HG03442 (cell line): ENCODE results near the gene FBXW10B.
"Not testable (repeated sequence)": the region's sequence is repeated elsewhere in the genome, so short reads cannot be mapped to it uniquely, and the experiment has no call there.

Experiments
- ATAC-seq: cut with Tn5 transposase; IDR thresholded peaks from one replicate; pipeline ENCODE4 v1.9.1; 2021; ENCODE audit warnings: mild to moderate bottlenecking, moderate library complexity; ENCODE audit not compliant: unreplicated experiment

FBXW10B gene

DNA sequence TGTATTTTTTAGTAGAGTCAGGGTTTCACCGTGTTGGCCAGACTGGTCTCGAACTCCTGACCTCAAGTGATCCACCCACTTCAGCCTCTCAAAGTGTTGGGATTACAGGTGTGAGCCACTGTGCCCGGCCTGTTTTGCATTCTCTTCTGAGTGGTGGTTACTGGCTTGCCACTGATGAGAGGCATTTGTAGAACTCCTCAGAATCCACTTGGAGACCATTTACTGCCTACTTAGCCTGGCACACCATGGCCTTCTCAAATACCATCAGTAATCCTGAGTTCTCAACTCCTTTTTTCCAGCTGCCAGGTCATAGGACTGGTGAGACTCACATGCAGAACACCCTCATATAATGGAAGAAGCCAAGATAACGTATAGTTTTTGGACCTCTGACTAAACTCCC is 22.5 kb upstream of the FBXW10B start:
- not testable (repeated sequence) for ATAC-seq

GRCh38 chr17:15630930-15631453 is 11.5 kb upstream of the FBXW10B start:
- not testable (repeated sequence) for ATAC-seq

DNA sequence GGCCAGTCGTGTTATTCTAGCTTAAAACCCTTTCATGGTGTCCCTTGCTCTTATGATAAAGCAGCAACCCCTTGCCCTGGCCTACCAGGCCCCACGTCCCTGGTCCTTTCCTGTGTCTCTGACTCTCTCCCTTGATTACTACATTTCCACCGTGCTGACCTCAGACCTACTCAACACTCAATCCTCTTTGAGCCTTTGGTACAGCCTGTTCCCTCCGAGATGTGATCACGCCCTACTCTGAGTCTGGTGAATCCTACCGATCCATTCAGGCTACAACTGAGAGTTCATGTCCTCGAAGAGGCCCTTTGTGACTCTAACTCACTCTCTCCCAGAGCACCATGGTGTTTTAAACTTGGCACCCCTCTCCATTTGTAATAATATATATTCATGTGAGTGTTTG is 10.5 kb upstream of the FBXW10B start:
- not testable (repeated sequence) for ATAC-seq

GRCh38 chr17:15623661-15624209 is 4.2 kb upstream of the FBXW10B start:
- not testable (repeated sequence) for ATAC-seq

- ATAC-seq: not testable (repeated sequence)
Measured at GRCh38 chr17:15623255-15623654, 3.8 kb upstream of the FBXW10B start.

- ATAC-seq: not testable (repeated sequence)
Measured at GRCh38 chr17:15622124-15622523, 2.6 kb upstream of the FBXW10B start.

DNA sequence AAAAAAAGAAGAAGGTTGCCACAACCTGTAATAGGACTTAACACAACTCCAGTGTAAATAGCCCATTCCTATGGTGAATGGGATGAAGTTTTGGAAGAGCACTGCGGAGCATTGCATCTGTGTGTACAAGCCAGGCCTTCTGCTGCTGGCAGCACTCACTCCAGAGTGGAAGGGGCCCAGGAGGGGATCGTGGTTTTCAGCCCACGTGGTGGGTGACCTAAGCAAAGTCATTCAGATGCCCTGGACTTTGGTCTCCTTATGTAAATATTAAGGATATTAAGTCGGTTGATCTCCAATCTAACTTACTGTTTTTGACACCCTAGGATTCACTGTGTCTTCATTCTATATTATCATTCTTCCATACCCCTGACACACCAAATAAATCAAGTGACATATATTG is 2.7 kb downstream of the FBXW10B start:
- not testable (repeated sequence) for ATAC-seq

- ATAC-seq: not testable (repeated sequence)
Measured at GRCh38 chr17:15615850-15616249, 3.7 kb downstream of the FBXW10B start.

GRCh38 chr17:15613111-15613510 is 6.4 kb downstream of the FBXW10B start:
- ATAC-seq: not testable (repeated sequence)

DNA sequence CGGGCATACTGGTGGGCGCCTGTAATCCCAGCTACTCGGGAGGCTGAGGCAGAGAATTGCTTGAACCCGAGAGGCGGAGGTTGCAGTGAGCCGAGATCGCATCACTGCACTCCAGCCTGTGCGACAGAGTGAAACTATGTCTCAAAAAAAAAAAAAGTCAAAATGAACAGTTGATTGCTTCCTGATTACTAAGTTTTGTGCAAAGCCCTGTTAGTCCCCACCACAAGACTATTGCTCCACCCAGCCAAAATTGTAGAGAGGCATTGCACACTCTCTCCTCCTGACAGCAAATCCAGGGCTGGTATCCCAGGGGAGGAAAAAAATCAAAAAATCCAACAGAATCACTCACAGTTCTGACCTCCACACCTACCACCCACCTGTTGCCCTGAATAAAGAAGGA is 26.5 kb downstream of the FBXW10B start:
- ATAC-seq: not testable (repeated sequence)

- not testable (repeated sequence) for ATAC-seq
Measured at GRCh38 chr17:15591986-15592385, 27.5 kb downstream of the FBXW10B start.

DNA sequence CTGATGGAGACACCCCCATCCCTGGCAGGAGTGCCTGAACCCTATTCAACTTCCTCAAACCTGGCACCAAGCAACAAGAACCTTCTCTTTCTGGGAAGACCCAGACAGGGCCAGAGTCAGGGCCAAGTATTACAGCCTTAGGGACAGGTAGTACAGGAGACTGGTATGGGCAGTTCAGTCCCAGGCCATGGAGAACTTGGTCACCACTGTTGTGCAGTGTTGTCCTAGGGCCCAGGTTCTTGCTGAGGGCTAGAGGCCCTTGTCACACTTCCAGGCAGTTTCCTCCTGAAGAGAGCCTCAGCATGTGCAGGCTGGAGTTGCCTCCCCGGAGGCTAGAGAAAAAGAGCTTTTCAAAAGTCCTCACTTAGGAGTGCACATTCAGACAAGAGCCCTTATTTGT is 28.7 kb downstream of the FBXW10B start:
- not testable (repeated sequence) for ATAC-seq

DNA sequence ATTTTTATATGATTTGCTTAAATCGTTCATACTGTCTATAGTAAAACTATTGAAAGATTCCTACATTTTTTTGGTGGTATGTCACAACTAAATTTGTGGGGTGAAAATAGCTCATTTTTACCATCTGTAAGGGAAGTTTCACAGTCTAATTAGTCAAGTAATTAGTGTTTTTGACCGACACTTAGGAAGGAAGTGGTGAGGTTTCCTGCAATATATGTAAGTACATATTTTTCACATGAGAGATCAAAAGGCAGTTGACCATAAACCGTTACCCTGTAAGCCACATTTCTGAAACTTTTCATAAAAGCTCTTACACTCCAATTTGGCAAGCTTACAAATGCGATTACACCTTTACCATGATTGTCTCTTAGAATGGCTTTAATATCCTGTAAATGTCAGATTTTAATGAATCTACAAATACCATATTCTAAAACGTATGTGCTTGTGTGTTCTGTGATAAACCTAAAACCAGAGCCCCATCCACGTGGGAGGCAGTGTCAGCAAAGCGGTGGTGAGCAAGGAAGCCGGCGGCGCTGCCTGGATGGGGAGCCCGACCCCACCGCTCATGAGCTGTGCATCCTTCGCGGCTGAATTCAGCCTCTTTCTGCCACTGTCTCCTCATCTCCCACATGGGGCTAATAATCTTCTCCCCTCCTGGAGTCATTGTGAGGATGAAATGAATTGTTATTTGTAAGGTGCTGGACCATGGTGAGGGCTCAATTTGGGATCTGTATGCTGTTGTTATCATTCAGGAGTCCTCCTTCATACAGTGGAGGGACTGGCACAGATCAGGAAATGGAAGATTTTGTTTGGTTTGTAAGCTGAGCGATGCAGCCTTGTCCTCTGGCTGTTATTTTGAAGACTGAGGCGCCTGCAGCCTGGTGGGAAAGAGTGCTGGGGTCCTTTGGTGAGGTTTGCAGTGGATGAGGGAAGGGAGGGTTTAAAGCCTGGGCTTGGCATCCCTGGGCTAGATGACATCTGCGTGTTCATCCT is 29.7 kb downstream of the FBXW10B start:
- ATAC-seq: peak; percentile 52

- ATAC-seq: not testable (repeated sequence)
Measured at GRCh38 chr17:15588017-15588416, 31.5 kb downstream of the FBXW10B start.

DNA sequence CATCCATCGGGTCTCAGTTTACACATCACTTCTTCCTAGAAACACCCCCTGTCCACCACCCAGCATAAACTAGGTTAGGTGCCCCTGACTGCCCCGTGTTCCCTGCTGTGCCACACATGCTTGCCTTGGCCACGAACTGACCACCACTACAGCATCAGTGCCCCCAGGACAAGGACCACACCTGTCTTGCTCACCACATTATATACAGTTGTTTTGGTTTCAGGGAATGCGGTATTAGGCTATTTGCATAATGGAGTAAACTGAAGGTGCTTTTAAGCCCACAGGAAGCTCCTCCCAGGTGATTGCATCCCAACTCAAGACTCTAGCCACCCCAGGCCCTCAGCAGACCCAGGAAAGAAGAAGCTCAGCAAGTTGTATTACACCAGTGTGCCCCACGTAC is 36.2 kb downstream of the FBXW10B start:
- not testable (repeated sequence) for ATAC-seq

GRCh38 chr17:15581462-15581861 is 38.0 kb downstream of the FBXW10B start:
- not testable (repeated sequence) for ATAC-seq

DNA sequence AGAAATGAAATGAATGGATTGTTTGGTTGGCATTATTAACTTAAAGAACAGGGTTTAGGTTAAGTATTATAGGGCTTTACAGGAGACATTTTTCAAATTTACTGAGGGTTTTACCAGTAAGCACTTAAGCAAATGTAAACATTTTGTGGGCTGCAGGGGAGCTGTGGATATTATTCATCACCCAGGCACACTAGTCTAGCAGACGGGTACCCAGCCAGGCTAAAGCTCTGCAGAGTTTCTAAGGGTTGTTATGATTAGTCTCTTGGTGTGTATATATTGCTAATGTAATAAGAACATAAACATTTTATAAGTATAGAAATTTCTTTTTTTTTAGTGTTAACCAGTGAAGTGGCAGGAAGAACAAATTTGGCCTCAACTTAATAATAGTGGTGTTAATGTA is 42.7 kb downstream of the FBXW10B start:
- ATAC-seq: not testable (repeated sequence)

- ATAC-seq: not testable (repeated sequence)
Measured at GRCh38 chr17:15574660-15575059, 44.8 kb downstream of the FBXW10B start.

GRCh38 chr17:15573870-15574269 is 45.6 kb downstream of the FBXW10B start:
- not testable (repeated sequence) for ATAC-seq
